Measurements from ENCODE around the gene CEMIP. TPM values are rescaled to one million over a fixed set of nuclear protein-coding genes. Genes with fewer than 3 reads are reported as not detected.

CEMIP gene
- total RNA-seq, 1 experiment from 2014 or later: 3.5 TPM

DNA sequence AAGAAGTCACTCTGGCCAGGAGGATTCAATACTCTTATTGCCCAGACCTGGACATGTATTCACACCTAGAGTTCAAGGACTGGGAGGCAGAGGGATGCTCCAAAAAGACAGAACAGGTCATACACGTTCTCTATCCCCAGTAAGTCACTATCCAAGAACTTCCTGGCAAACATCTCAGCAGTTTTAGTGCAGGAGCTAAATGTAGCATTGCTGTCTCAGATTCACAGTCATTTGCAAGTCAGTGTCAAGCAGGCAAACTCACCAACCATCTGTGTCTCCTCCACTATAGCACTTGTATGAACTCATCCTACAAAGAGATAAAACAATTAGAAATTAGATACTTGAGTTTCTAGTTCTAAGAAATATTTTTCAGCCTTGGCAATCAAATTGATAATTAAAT is 45.7 kb upstream of the CEMIP start (continued):
- TF ChIP-seq, protein P1, sequence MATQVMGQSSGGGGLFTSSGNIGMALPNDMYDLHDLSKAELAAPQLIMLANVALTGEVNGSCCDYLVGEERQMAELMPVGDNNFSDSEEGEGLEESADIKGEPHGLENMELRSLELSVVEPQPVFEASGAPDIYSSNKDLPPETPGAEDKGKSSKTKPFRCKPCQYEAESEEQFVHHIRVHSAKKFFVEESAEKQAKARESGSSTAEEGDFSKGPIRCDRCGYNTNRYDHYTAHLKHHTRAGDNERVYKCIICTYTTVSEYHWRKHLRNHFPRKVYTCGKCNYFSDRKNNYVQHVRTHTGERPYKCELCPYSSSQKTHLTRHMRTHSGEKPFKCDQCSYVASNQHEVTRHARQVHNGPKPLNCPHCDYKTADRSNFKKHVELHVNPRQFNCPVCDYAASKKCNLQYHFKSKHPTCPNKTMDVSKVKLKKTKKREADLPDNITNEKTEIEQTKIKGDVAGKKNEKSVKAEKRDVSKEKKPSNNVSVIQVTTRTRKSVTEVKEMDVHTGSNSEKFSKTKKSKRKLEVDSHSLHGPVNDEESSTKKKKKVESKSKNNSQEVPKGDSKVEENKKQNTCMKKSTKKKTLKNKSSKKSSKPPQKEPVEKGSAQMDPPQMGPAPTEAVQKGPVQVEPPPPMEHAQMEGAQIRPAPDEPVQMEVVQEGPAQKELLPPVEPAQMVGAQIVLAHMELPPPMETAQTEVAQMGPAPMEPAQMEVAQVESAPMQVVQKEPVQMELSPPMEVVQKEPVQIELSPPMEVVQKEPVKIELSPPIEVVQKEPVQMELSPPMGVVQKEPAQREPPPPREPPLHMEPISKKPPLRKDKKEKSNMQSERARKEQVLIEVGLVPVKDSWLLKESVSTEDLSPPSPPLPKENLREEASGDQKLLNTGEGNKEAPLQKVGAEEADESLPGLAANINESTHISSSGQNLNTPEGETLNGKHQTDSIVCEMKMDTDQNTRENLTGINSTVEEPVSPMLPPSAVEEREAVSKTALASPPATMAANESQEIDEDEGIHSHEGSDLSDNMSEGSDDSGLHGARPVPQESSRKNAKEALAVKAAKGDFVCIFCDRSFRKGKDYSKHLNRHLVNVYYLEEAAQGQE (IDR thresholded peaks at IDR 0.05; ENCODE audit: low read depth): no peak

DNA sequence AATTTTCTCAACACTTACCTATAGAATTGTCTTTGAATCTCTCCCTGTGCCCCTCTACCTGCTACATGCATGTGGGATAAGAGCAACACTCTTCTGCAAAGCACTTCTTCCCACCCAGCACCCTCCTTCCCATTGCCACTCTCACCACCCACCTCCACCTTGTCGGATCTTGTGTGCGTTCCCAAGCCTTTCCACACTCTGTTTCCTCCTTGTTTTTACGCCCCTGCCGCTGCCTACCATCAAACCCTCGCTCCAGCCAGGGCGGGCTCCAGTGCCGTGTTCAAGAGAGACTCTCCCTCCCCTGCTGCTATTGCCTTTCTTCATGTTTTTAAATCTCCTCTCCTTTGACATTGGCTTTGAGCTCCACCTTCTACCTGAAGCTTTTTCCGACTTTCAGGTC is 43.8 kb upstream of the CEMIP start:
- no peaks in the 10 kb centered on the region for H3K36me3 ChIP-seq (ENCODE audit: control insufficient read depth in 1 of 2, insufficient read depth in 2 of 2, low read length in 2 of 2)
- no TSS peak for BruUV-seq (replicated peaks)
- intact Hi-C loops (cut with micrococcal nuclease): no loop called here
- no peak for ATAC-seq
- no peaks in the 10 kb centered on the region for H4K20me1 ChIP-seq (ENCODE audit: insufficient read depth)
- H3K4me3 ChIP-seq (replicated peaks in 1 of 2; ENCODE audit: low read depth in 1 of 2, low read length in 2 of 2): no peak overlapping the region
- ChIA-PET POLR2A (no interaction called here), CTCF (interaction anchor here (1.5 kb wide), 1 partner anchor 168 kb away, joined by 3 read pairs; no protein-coding TSS in a partner anchor), RAD21 (ENCODE audit: low non-redundant PET in 1 of 2, low total read pairs in 2 of 2, uncharacterized antibody in 2 of 2, unreplicated experiment in 2 of 2) (no interaction called here)
- H3K4me2 ChIP-seq (ENCODE audit: low read length): no peak overlapping the region
- no peak for DNase-seq (ENCODE audit: low read depth, low spot score)
- H3K27me3 ChIP-seq (ENCODE audit: insufficient read depth, low read length): no peaks in the 10 kb centered on the region
- H3K9me3 ChIP-seq (ENCODE audit: control insufficient read depth in 1 of 2, insufficient read depth in 1 of 2, low read depth in 1 of 2, low read length in 2 of 2): no peaks in the 10 kb centered on the region
- H3K4me1 ChIP-seq (ENCODE audit: control insufficient read depth in 1 of 2, insufficient read depth in 2 of 2, low read length in 2 of 2): no peaks in the 10 kb centered on the region
- H3K9ac ChIP-seq (ENCODE audit: low read length): no peak overlapping the region
- no peaks in the 10 kb centered on the region for H3K9me2 ChIP-seq (ENCODE audit: insufficient read depth)
- H3K79me2 ChIP-seq (ENCODE audit: insufficient read depth, low read length): peaks cover 69% of the 10 kb centered on the region
- H3K27ac ChIP-seq (ENCODE audit: low read depth, low read length): no peak overlapping the region
- no peak overlapping the region for H2AFZ ChIP-seq (ENCODE audit: low read depth, low read length, poor library complexity, severe bottlenecking)
- TF ChIP-seq SIN3A (IDR thresholded peaks at IDR 0.05; ENCODE audit: low read depth): no peak

DNA sequence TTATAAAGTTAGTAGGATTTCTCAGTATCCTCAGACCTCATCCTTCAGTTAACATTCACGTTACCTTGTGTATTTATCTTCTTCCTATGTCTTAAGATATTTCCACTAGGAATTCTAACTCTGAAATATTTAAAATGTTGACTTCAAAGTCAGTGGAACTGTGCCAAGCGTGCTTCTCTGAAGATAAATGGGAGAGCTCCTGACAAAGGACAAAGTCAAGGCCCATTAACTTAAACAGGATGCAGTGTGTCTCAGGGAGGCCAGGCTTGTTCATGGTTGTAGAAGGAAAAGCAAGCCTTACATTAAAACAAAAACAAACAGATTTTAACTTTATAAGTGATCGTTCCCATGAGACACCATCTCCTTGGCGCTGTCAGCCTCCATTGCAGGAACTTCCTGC is 42.6 kb upstream of the CEMIP start:
- Histone ChIP-seq H3K9me2 (ENCODE audit: insufficient read depth) (no peaks in the 10 kb centered on the region), H3K4me1 (ENCODE audit: control insufficient read depth in 1 of 2, insufficient read depth in 2 of 2, low read length in 2 of 2) (no peaks in the 10 kb centered on the region), H3K9me3 (ENCODE audit: control insufficient read depth in 1 of 2, insufficient read depth in 1 of 2, low read depth in 1 of 2, low read length in 2 of 2) (no peaks in the 10 kb centered on the region), H3K4me3 (replicated peaks in 1 of 2; ENCODE audit: low read depth in 1 of 2, low read length in 2 of 2) (no peak overlapping the region), H3K36me3 (ENCODE audit: control insufficient read depth in 1 of 2, insufficient read depth in 2 of 2, low read length in 2 of 2) (no peaks in the 10 kb centered on the region), H3K79me2 (ENCODE audit: insufficient read depth, low read length) (peaks cover 69% of the 10 kb centered on the region), H2AFZ (ENCODE audit: low read depth, low read length, poor library complexity, severe bottlenecking) (no peak overlapping the region), H3K27ac (ENCODE audit: low read depth, low read length) (no peak overlapping the region), H4K20me1 (ENCODE audit: insufficient read depth) (no peaks in the 10 kb centered on the region), H3K9ac (ENCODE audit: low read length) (no peak overlapping the region), H3K27me3 (ENCODE audit: insufficient read depth, low read length) (no peaks in the 10 kb centered on the region), H3K4me2 (ENCODE audit: low read length) (no peak overlapping the region)
- intact Hi-C loops (cut with micrococcal nuclease): no loop called here
- DNase-seq (ENCODE audit: low read depth, low spot score) (no peak), ATAC-seq (no peak)
- ChIA-PET RAD21 (ENCODE audit: low non-redundant PET in 1 of 2, low total read pairs in 2 of 2, uncharacterized antibody in 2 of 2, unreplicated experiment in 2 of 2) (no interaction called here), CTCF (no interaction called here), POLR2A (no interaction called here)
- TF ChIP-seq ELF1 (IDR thresholded peaks at IDR 0.05; ENCODE audit: borderline replicate concordance, low read depth) (no peak), SP1 (IDR thresholded peaks at IDR 0.05; ENCODE audit: low read depth) (no peak), CBX3 (IDR thresholded peaks at IDR 0.05; ENCODE audit: low read depth) (no peak), SRF (IDR thresholded peaks at IDR 0.05; ENCODE audit: low read depth) (no peak), JUND (IDR thresholded peaks at IDR 0.05) (no peak)
- no TSS peak for BruUV-seq (replicated peaks)

All from HCT116 (cell line).